Liver (tissue), 3 donors: ENCODE data around the gene BOC.

Source experiments
- FOXA1 ChIP-seq: IDR thresholded peaks from 2 replicates; pipeline ENCODE4 v1.6.1; 2016; ENCODE audit warnings: antibody characterized with exemption
- HNF4A ChIP-seq, 2 donors: conservative IDR thresholded peaks; 2 replicates each; pipeline ENCODE4 v1.6.1; 2016; ENCODE audit warnings: antibody characterized with exemption in 2 of 2, mild to moderate bottlenecking in 2 of 2
- HNF4G ChIP-seq: IDR thresholded peaks from 2 replicates; pipeline ENCODE4 v1.6.1; 2016; ENCODE audit warnings: antibody characterized with exemption
- JUND ChIP-seq, 2 donors: IDR thresholded peaks; 2 replicates each; pipeline ENCODE4 v1.6.1; 2016; ENCODE audit warnings: antibody characterized with exemption in 2 of 2
- NR2F2 ChIP-seq: IDR thresholded peaks from 2 replicates; pipeline ENCODE4 v1.6.1; 2016; ENCODE audit warnings: antibody characterized with exemption
- TAF1 ChIP-seq: conservative IDR thresholded peaks from 2 replicates; pipeline ENCODE4 v1.6.1; 2016; ENCODE audit warnings: antibody characterized with exemption, mild to moderate bottlenecking
- TF ChIP-seq, protein P1 (sequence below): fragments of 150-350 bp; IDR thresholded peaks from 2 replicates; pipeline ENCODE4 v1.5.1; 2017; ENCODE audit warnings: improper control_type of control experiment, low read depth, low read length; ENCODE audit not compliant: missing input control
- TF ChIP-seq, protein P2 (sequence below): IDR thresholded peaks from 2 replicates; pipeline ENCODE4 v1.6.1; 2016; ENCODE audit warnings: antibody characterized with exemption
- donor health status: healthy.
- donor health status: healthy.

DNA sequence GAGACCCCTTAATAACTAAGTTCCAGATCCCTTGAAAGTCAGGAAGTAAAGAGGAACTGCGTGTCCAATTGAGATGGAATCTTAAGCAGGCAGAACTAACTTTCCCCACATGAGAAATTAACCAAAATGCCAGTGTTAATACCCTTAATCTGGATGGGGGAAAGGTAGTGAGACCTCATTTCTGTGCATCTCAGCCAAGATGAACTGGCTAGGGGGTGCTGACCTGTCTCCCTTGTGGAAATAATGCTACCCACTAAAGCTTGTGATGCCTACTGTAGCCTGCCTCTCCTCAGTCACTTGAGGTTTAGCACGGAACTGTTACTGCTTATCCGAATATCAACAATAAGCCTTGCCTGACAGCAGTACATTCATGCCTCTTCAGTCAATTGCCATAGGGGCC lies 15.1 kb downstream of the BOC start:
- TF ChIP-seq, protein P1, sequence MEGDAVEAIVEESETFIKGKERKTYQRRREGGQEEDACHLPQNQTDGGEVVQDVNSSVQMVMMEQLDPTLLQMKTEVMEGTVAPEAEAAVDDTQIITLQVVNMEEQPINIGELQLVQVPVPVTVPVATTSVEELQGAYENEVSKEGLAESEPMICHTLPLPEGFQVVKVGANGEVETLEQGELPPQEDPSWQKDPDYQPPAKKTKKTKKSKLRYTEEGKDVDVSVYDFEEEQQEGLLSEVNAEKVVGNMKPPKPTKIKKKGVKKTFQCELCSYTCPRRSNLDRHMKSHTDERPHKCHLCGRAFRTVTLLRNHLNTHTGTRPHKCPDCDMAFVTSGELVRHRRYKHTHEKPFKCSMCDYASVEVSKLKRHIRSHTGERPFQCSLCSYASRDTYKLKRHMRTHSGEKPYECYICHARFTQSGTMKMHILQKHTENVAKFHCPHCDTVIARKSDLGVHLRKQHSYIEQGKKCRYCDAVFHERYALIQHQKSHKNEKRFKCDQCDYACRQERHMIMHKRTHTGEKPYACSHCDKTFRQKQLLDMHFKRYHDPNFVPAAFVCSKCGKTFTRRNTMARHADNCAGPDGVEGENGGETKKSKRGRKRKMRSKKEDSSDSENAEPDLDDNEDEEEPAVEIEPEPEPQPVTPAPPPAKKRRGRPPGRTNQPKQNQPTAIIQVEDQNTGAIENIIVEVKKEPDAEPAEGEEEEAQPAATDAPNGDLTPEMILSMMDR, result no peak
- TF ChIP-seq JUND (IDR thresholded peaks at IDR 0.05) (no peak), HNF4A (conservative IDR thresholded peaks at IDR 0.05) (no peak), TAF1 (no peak), NR2F2 (no peak), HNF4G (no peak), FOXA1 (no peak)
- TF ChIP-seq, protein P2, sequence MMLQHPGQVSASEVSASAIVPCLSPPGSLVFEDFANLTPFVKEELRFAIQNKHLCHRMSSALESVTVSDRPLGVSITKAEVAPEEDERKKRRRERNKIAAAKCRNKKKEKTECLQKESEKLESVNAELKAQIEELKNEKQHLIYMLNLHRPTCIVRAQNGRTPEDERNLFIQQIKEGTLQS, result no peak
